GM12873 (cell line): ENCODE results near the gene GPC5.

ENCODE experiments used
- TF ChIP-seq, protein P1 (sequence below): IDR thresholded peaks from 2 replicates; pipeline ENCODE4 v1.5.1; 2012; ENCODE audit warnings: low read depth, mild to moderate bottlenecking, moderate library complexity, low read length, control low read depth; ENCODE audit not compliant: insufficient read depth; ENCODE audit errors: missing control alignments

GPC5 gene

DNA sequence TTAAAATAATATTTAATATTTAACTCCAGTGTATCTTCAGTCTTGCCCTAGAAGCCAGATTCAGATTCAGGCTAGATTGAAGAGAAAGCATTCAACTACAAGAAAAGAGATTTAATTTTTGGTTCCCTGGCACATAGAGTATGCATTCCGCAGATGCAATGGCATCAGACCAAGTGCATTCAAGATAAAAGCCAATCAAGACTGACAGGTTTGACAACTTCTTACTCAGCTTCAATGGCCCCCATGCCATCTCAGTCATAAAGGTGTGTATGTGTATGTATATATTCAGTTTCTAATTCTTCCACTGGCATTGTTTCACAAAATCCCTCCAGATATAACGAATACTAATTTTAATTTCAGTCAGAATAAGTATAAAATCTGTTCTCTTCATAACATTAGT lies 1177.4 kb downstream of the GPC5 start:
- TF ChIP-seq, protein P1, sequence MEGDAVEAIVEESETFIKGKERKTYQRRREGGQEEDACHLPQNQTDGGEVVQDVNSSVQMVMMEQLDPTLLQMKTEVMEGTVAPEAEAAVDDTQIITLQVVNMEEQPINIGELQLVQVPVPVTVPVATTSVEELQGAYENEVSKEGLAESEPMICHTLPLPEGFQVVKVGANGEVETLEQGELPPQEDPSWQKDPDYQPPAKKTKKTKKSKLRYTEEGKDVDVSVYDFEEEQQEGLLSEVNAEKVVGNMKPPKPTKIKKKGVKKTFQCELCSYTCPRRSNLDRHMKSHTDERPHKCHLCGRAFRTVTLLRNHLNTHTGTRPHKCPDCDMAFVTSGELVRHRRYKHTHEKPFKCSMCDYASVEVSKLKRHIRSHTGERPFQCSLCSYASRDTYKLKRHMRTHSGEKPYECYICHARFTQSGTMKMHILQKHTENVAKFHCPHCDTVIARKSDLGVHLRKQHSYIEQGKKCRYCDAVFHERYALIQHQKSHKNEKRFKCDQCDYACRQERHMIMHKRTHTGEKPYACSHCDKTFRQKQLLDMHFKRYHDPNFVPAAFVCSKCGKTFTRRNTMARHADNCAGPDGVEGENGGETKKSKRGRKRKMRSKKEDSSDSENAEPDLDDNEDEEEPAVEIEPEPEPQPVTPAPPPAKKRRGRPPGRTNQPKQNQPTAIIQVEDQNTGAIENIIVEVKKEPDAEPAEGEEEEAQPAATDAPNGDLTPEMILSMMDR: no peak

DNA sequence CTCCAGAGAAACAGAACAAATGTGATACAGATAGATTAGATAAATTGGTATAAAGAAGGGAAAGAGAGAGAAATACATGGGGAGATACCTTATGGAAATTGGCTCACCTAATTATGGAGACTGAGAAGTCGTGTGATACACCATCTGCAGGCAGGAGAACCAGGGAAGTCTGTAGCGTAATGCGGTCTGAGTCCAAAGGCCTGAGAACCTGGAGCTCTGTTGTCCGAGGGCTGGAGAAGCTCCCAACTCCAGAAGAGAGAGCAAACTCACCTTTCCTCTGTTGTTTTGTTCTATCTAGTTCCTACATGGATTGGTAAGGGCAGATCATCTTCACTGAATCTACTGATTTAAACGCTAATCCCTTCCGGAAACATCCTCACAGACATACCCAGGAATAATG lies 1179.9 kb downstream of the GPC5 start:
- TF ChIP-seq, protein P1: no peak

DNA sequence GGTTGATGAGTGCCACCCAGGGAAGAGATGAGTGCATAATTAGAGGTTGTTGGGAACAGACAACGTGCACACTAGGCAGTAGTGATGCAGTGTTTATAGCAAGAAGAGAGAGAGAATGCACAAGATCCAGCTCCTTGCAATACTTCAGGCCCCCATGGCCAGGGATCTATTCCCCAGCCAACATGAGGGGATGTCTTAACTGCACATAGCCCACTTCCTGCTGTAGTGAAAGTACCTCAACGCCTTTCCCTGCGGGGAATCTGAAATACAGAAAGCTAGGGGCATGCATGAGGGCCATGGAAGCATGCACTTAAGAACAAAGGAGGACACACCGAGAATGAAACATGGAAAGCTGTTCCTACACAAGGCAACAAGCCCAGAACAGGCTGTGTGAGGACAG lies 1191.5 kb downstream of the GPC5 start:
- TF ChIP-seq, protein P1: no peak

DNA sequence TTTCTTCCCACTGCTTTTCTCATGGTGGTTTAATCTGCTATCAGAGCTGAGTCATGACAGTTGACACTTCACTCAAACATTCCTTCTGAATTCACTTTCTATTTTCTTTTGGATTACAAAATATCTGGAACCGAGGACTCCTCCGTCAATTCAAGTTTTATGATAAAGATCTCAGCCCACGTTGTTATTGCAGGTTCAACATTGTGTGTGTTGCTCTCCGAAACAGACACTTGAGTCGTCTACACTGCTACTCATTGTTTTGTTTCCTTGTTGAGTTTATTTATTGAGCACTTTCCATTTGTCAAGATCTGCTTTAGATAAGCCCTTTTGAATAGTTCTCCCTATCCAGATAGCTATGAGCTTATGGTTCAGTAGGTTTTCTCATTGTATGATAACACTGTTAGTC lies 1192.1 kb downstream of the GPC5 start:
- TF ChIP-seq, protein P1: no peak

DNA sequence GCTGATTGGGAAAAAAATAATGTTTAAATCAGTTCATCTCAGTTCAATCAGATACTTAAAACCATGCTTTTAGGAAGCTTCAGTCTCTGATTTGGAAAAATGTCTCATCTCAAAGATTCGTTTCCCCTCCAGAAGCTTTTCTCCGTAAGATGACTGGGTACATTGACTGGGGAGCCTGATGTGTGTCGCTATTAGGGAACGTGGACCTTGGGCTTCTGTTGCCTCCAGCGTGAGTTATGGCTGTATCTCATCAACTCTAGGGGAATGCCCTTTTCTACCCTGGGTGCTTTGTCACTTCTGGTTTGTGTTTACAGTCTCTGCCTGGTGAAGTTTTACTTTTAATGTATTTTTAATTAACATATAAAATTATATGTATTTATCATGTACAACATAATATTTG lies 1192.7 kb downstream of the GPC5 start:
- TF ChIP-seq, protein P1: no peak

DNA sequence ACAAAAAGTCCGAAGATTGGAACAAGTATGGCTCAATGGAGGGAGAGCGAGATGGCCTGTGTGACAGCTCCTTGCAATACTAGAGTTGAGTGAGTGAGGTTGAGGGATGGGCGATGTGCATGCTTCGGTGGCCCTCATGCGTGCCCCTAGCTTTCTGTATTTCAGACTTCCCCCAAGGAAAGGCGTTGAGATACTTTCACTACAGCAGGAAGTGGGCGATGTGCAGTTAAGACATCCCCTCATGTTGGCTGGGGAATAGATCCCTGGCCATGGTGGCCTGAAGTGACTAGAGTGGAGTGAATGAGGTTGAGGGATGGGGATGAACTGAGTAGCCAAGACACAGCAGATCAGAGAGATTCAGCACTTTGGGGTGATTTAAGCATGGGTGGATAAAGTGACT lies 1194.3 kb downstream of the GPC5 start:
- TF ChIP-seq, protein P1: no peak

DNA sequence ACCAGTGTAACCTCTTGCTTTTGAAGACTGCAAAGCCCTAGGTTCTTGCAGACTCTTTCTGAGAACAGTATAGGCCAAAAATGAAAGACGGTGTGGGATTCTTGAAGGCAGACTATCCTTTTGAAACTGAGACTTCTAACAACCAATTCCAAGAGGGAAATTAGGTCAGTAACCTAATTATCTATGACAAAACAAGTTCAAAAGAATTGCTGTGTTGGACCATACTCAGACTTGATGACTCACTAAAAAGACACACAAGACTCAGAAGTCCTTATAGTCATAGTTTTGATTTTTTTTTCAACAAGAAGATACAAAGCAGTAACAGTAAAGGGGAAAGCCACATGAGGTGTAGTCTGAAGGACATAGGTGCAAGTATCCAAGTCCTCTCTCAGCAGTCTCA lies 1204.1 kb downstream of the GPC5 start:
- TF ChIP-seq, protein P1: no peak
